Measurements from ENCODE around the gene IGFBP4. TPM values are rescaled to one million over a fixed set of nuclear protein-coding genes. Genes with fewer than 3 reads are reported as not detected.

The IGFBP4 gene
- total and polyA plus RNA-seq, 2 donors (not counting 1 experiment from before 2014, with no cell fraction given), result 436 to 1,130 TPM

DNA sequence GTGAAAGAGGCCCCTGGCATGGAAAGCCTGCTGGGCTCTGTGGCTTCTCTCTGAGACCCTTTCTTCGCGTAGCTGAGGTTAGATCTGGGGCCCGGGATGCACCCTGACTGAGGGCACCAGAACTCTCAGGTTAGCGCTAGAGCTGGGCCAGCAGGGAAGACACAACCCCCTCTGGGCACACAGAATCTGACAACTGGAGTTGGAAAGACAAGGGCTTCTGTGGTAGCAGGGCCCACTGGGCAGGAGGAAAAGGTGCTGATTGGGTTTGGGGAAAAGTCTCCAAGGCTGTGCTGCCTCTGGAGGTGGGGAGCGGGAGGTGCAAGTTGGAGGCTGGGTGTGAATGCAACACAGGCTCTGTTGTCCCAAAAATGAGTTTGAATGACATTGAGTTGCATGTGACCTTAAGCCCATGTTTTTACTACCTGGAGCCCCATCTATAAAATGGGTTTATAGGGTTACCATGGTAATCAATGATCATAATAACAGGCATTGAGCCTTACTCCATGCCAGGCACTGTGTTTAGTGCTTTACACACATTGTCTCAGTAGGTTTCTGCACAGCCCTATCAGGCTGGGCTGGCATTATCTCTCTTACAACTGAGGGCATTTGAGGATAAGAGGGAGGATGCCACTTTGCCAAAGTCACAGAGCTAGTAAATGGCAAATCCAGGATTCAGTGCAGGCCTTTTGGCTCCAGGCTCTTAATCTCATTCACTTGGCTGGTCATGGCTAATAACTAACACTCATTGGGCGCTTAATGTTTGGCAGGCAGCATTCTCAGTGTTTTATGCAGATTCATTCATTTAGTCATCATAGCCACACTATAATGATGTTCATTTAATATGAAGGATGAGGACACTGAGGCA lies 9.5 kb upstream of the IGFBP4 start:
- Histone ChIP-seq H3K79me2 (ENCODE audit: control insufficient read depth, insufficient read depth, low read length) (no peaks in the 10 kb centered on the region), H3K4me3 (replicated peaks in 1 of 4; ENCODE audit: control extremely low read depth in 1 of 4, insufficient read depth in 1 of 4, low read depth in 3 of 4, low read length in 4 of 4) (no peak overlapping the region), H2AFZ (ENCODE audit: low read length) (peak overlapping the region; percentile 24), H3K9ac (ENCODE audit: insufficient read depth, low read length) (no peak overlapping the region), H3K27ac (ENCODE audit: insufficient read depth, low read length) (no peak overlapping the region), H3K27me3 (ENCODE audit: control insufficient read depth, insufficient read depth, low read length) (no peaks in the 10 kb centered on the region), H3K9me3 (ENCODE audit: control insufficient read depth, insufficient read depth, low read depth, low read length) (no peaks in the 10 kb centered on the region), H4K20me1 (ENCODE audit: control insufficient read depth, extremely low read depth, insufficient read depth, low read length) (no peaks in the 10 kb centered on the region), H3K4me2 (ENCODE audit: extremely low read depth, insufficient read depth, low read length) (no peak overlapping the region), H3K36me3 (ENCODE audit: control insufficient read depth, insufficient read depth, low read length) (no peaks in the 10 kb centered on the region), H3K4me1 (ENCODE audit: control insufficient read depth, extremely low read depth, insufficient read depth, low read length) (peaks cover 2% of the 10 kb centered on the region)
- TF ChIP-seq CTCF (conservative IDR thresholded peaks at IDR 0.05 in 1 of 2, IDR thresholded peaks at IDR 0.05 in 1 of 2; ENCODE audit: low read depth in 1 of 2, low read length in 2 of 2) (peak; percentile 43 to 57), EZH2 (IDR thresholded peaks at IDR 0.05; ENCODE audit: low read length, missing control alignments) (no peak)
- no peak for DNase-seq (ENCODE audit: low read depth in 2 of 2)

DNA sequence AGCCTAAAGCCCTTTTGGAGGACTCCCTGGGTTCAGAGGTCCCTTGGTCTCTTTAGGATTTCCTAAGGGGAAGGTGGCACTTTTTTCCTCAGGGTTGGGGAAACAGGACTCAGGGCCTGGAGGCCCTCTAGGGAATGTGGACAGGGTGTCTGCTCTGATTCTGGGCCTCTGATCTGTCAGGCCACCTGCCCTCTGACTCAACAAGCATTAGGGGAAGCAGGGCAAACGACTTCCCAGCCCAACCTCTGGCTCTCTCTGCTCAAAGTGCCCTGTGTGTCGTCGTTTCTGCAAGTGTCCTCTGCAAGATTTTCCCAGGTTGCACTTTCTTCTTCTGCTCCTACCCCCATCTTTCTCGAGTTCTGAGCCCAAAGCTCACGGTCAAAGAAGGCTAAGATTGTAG lies 6.6 kb upstream of the IGFBP4 start:
- Histone ChIP-seq H4K20me1 (ENCODE audit: control insufficient read depth, extremely low read depth, insufficient read depth, low read length) (no peaks in the 10 kb centered on the region), H3K4me1 (ENCODE audit: control insufficient read depth, extremely low read depth, insufficient read depth, low read length) (peaks cover 2% of the 10 kb centered on the region), H3K27me3 (ENCODE audit: control insufficient read depth, insufficient read depth, low read length) (no peaks in the 10 kb centered on the region), H3K9me3 (ENCODE audit: control insufficient read depth, insufficient read depth, low read depth, low read length) (no peaks in the 10 kb centered on the region), H3K4me3 (replicated peaks in 1 of 4; ENCODE audit: control extremely low read depth in 1 of 4, insufficient read depth in 1 of 4, low read depth in 3 of 4, low read length in 4 of 4) (no peak overlapping the region), H3K36me3 (ENCODE audit: control insufficient read depth, insufficient read depth, low read length) (no peaks in the 10 kb centered on the region), H2AFZ (ENCODE audit: low read length) (no peak overlapping the region), H3K9ac (ENCODE audit: insufficient read depth, low read length) (no peak overlapping the region), H3K27ac (ENCODE audit: insufficient read depth, low read length) (no peak overlapping the region), H3K4me2 (ENCODE audit: extremely low read depth, insufficient read depth, low read length) (no peak overlapping the region), H3K79me2 (ENCODE audit: control insufficient read depth, insufficient read depth, low read length) (no peaks in the 10 kb centered on the region)
- TF ChIP-seq CTCF (conservative IDR thresholded peaks at IDR 0.05 in 1 of 2, IDR thresholded peaks at IDR 0.05 in 1 of 2; ENCODE audit: low read depth in 1 of 2, low read length in 2 of 2), result no peak
- no peak for TF ChIP-seq EZH2 (IDR thresholded peaks at IDR 0.05; ENCODE audit: low read length, missing control alignments)
- DNase-seq (ENCODE audit: low read depth in 2 of 2), result no peak

DNA sequence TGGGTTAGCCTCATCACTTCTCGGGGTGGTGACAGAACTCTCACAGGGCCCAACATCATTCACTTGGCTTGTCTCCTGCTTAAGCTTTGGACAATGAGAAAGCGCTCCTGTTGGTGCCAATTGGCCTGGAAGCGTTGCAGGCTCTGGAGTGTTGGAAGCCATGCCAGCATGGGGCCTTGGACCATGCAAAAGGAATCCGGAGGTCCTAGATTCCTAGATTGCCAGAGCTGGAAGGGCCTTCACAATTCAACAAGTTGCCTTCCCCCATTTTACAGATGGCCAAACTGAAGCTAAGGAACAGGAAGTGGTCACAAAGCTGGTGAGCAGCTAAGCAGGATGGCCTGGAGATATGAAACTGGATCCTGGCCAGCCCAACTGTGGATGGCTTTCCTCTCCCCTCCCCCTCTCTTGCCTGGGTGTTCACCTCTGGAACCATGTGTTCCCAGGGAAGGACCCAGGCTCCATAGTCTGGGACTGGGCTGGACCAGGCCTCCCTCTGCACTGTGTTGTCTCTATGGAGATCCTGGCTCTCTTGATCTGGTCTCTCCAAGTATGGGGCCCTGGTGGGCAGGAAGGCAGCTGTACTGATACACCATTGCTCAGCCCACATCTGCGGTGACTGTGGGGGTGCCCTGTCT lies 6.0 kb upstream of the IGFBP4 start:
- Histone ChIP-seq H3K27me3 (ENCODE audit: control insufficient read depth, insufficient read depth, low read length) (no peaks in the 10 kb centered on the region), H3K9ac (ENCODE audit: insufficient read depth, low read length) (no peak overlapping the region), H3K4me1 (ENCODE audit: control insufficient read depth, extremely low read depth, insufficient read depth, low read length) (peaks cover 2% of the 10 kb centered on the region), H4K20me1 (ENCODE audit: control insufficient read depth, extremely low read depth, insufficient read depth, low read length) (no peaks in the 10 kb centered on the region), H3K4me3 (replicated peaks in 1 of 4; ENCODE audit: control extremely low read depth in 1 of 4, insufficient read depth in 1 of 4, low read depth in 3 of 4, low read length in 4 of 4) (no peak overlapping the region), H2AFZ (ENCODE audit: low read length) (no peak overlapping the region), H3K79me2 (ENCODE audit: control insufficient read depth, insufficient read depth, low read length) (no peaks in the 10 kb centered on the region), H3K36me3 (ENCODE audit: control insufficient read depth, insufficient read depth, low read length) (no peaks in the 10 kb centered on the region), H3K27ac (ENCODE audit: insufficient read depth, low read length) (no peak overlapping the region), H3K4me2 (ENCODE audit: extremely low read depth, insufficient read depth, low read length) (no peak overlapping the region), H3K9me3 (ENCODE audit: control insufficient read depth, insufficient read depth, low read depth, low read length) (no peaks in the 10 kb centered on the region)
- peak in 1 of 2 donors; percentile 27 for DNase-seq (ENCODE audit: low read depth in 2 of 2)
- TF ChIP-seq CTCF (conservative IDR thresholded peaks at IDR 0.05 in 1 of 2, IDR thresholded peaks at IDR 0.05 in 1 of 2; ENCODE audit: low read depth in 1 of 2, low read length in 2 of 2) (no peak), EZH2 (IDR thresholded peaks at IDR 0.05; ENCODE audit: low read length, missing control alignments) (no peak)
